Testis (tissue), 2 donors: ENCODE data around the gene CDH13.

Experiments
- POLR2A ChIP-seq: fragments of 450-650 bp; IDR thresholded peaks from one replicate; pipeline ENCODE4 v1.6.1; 2017; ENCODE audit warnings: antibody characterized with exemption, mild to moderate bottlenecking, moderate library complexity
- TF ChIP-seq, protein P1 (sequence below), 3 experiments: fragments of 450-650 bp in 2 of 3; fragments of 200-600 bp in 1 of 3; sonication (generic) in 1 of 3; IDR thresholded peaks; one replicate each; pipeline ENCODE4 v1.5.1; 2016 to 2019; ENCODE audit warnings: antibody characterized with exemption in 3 of 3, mild to moderate bottlenecking in 2 of 3, moderate library complexity in 1 of 3

DNA sequence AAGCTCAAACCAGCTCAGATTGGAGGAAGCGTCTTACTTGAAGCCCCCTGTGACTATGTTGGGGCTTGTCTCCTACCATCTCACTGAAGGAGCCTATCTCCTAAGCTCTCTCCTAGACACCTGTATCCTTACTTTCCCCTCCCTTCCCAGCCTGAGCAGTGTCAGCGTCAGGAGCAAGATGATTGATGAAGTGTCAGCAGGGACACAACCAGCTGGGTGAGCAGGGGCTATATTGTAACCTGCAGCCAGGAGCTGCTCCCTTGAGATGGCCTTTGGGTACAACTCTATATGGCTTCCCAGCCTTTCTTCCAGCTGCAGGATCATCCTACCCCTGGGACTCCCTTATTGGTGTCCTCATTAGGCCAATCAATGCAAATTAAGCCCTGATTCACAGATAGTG is 1097.8 kb downstream of the CDH13 start:
- TF ChIP-seq, protein P1, sequence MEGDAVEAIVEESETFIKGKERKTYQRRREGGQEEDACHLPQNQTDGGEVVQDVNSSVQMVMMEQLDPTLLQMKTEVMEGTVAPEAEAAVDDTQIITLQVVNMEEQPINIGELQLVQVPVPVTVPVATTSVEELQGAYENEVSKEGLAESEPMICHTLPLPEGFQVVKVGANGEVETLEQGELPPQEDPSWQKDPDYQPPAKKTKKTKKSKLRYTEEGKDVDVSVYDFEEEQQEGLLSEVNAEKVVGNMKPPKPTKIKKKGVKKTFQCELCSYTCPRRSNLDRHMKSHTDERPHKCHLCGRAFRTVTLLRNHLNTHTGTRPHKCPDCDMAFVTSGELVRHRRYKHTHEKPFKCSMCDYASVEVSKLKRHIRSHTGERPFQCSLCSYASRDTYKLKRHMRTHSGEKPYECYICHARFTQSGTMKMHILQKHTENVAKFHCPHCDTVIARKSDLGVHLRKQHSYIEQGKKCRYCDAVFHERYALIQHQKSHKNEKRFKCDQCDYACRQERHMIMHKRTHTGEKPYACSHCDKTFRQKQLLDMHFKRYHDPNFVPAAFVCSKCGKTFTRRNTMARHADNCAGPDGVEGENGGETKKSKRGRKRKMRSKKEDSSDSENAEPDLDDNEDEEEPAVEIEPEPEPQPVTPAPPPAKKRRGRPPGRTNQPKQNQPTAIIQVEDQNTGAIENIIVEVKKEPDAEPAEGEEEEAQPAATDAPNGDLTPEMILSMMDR (IDR thresholded peaks at IDR 0.05), result no peak
- no peak for TF ChIP-seq POLR2A
